Liver (tissue), 9 donors: ENCODE results near the gene PRODH. TPM values are rescaled to one million over a fixed set of nuclear protein-coding genes. Genes with fewer than 3 reads are reported as not detected.

Experiments
- DNase-seq: peaks from one replicate; pipeline ENCODE4 v3.0.0-alpha.2; 2017; ENCODE audit warnings: low spot score
- H3K27ac ChIP-seq, 2 donors: one replicate each; pipeline ENCODE4 v1.7.0; 2013; ENCODE audit warnings: inconsistent platforms in 2 of 2, low read length in 2 of 2, control low read depth in 1 of 2, low read depth in 1 of 2, mild to moderate bottlenecking in 1 of 2
- H3K27me3 ChIP-seq, 4 donors: one replicate each; pipeline versions ENCODE4 v1.6.1 to v1.7.0; 2013; ENCODE audit warnings: low read length in 3 of 4, inconsistent platforms in 1 of 4, mild to moderate bottlenecking in 1 of 4, moderate library complexity in 1 of 4; ENCODE audit not compliant: control insufficient read depth in 4 of 4, insufficient read depth in 4 of 4
- H3K36me3 ChIP-seq, 4 donors: one replicate each; pipeline versions ENCODE4 v1.6.1 to v1.7.0; 2013; ENCODE audit warnings: low read length in 3 of 4, mild to moderate bottlenecking in 3 of 4, low read depth in 1 of 4, moderate library complexity in 1 of 4; ENCODE audit not compliant: control insufficient read depth in 4 of 4, insufficient read depth in 3 of 4
- H3K4me1 ChIP-seq, 4 donors: one replicate each; pipeline versions ENCODE4 v1.6.1 to v1.7.0; 2013; ENCODE audit warnings: low read length in 3 of 4, mild to moderate bottlenecking in 3 of 4, moderate library complexity in 1 of 4; ENCODE audit not compliant: control insufficient read depth in 4 of 4, insufficient read depth in 4 of 4
- H3K4me3 ChIP-seq, 3 donors: one replicate each; pipeline versions ENCODE4 v1.6.1 to v1.7.0; 2013; ENCODE audit warnings: low read length in 3 of 3, control low read depth in 1 of 3, low read depth in 1 of 3, mild to moderate bottlenecking in 1 of 3
- H3K9ac ChIP-seq, 2 donors: one replicate each; pipeline ENCODE4 v1.7.0; 2013; ENCODE audit warnings: low read length in 2 of 2, mild to moderate bottlenecking in 2 of 2, moderate library complexity in 2 of 2, control low read depth in 1 of 2, low read depth in 1 of 2
- H3K9me3 ChIP-seq, 4 donors: one replicate each; pipeline versions ENCODE4 v1.6.1 to v1.7.0; 2013; ENCODE audit warnings: low read length in 3 of 4; ENCODE audit not compliant: control insufficient read depth in 4 of 4
- EGR1 ChIP-seq, 2 donors: IDR thresholded peaks; 2 replicates each; pipeline ENCODE4 v1.6.1; 2016 to 2018; ENCODE audit warnings: antibody characterized with exemption in 2 of 2, low read depth in 2 of 2
- FOXA1 ChIP-seq: IDR thresholded peaks from 2 replicates; pipeline ENCODE4 v1.6.1; 2016; ENCODE audit warnings: antibody characterized with exemption
- FOXA2 ChIP-seq: IDR thresholded peaks from 2 replicates; pipeline ENCODE4 v1.6.1; 2016; ENCODE audit warnings: antibody characterized with exemption
- GABPA ChIP-seq, 2 donors: IDR thresholded peaks in 1 of 2; conservative IDR thresholded peaks in 1 of 2; 2 replicates each; pipeline ENCODE4 v1.6.1; 2016; ENCODE audit warnings: antibody characterized with exemption in 2 of 2, mild to moderate bottlenecking in 1 of 2, moderate library complexity in 1 of 2
- HNF4A ChIP-seq, 2 donors: conservative IDR thresholded peaks; 2 replicates each; pipeline ENCODE4 v1.6.1; 2016; ENCODE audit warnings: antibody characterized with exemption in 2 of 2, mild to moderate bottlenecking in 2 of 2
- HNF4G ChIP-seq: IDR thresholded peaks from 2 replicates; pipeline ENCODE4 v1.6.1; 2016; ENCODE audit warnings: antibody characterized with exemption
- JUND ChIP-seq, 2 donors: IDR thresholded peaks; 2 replicates each; pipeline ENCODE4 v1.6.1; 2016; ENCODE audit warnings: antibody characterized with exemption in 2 of 2
- NR2F2 ChIP-seq: IDR thresholded peaks from 2 replicates; pipeline ENCODE4 v1.6.1; 2016; ENCODE audit warnings: antibody characterized with exemption
- RAD21 ChIP-seq, 2 donors: IDR thresholded peaks; 2 replicates each; pipeline ENCODE4 v1.6.1; 2016; ENCODE audit warnings: antibody characterized with exemption in 2 of 2, mild to moderate bottlenecking in 2 of 2
- RXRA ChIP-seq, 2 donors: IDR thresholded peaks; 2 replicates each; pipeline ENCODE4 v1.6.1; 2017 to 2018; ENCODE audit warnings: antibody characterized with exemption in 2 of 2, mild to moderate bottlenecking in 1 of 2
- SP1 ChIP-seq: IDR thresholded peaks from 2 replicates; pipeline ENCODE4 v1.6.1; 2018; ENCODE audit warnings: antibody characterized with exemption, mild to moderate bottlenecking
- TAF1 ChIP-seq: conservative IDR thresholded peaks from 2 replicates; pipeline ENCODE4 v1.6.1; 2016; ENCODE audit warnings: antibody characterized with exemption, mild to moderate bottlenecking
- YY1 ChIP-seq: IDR thresholded peaks from 2 replicates; pipeline ENCODE4 v1.6.1; 2016; ENCODE audit warnings: antibody characterized with exemption, mild to moderate bottlenecking
- WGBS: extraction: QIAGEN DNeasy Blood & Tissue Kit; methylation state at CpG from one replicate; pipeline ENCODE4 v1.1.7; 2013; 5-methylcytosine and 5-hydroxymethylcytosine counted together
- polyA plus RNA-seq, 2 donors: library from polyadenylated mRNA; stranded (reverse) in 1 of 2; unstranded in 1 of 2; fragments of 200-250 nt in 1 of 2; fragments of >200 nt in 1 of 2; fragmentation: Nextera tagmentation in 1 of 2; extraction: Ambion mirVana in 1 of 2; gene quantifications; one replicate each; pipeline versions ENCODE4 v1.2.1 to v1.2.3, GENCODE V29; 2013 to 2015
- total RNA-seq, 2 donors: library from RNA; depleted of rRNA; stranded (reverse); fragments of >200 nt; gene quantifications; one replicate each; pipeline ENCODE4 v1.2.3, GENCODE V29; 2014
- TF ChIP-seq, protein P1 (sequence below): IDR thresholded peaks from 2 replicates; pipeline ENCODE4 v1.6.1; 2016; ENCODE audit warnings: antibody characterized with exemption
- TF ChIP-seq, protein P2 (sequence below): IDR thresholded peaks from 2 replicates; pipeline ENCODE4 v1.6.1; 2016; ENCODE audit warnings: antibody characterized with exemption, mild to moderate bottlenecking
- TF ChIP-seq, protein P3 (sequence below): IDR thresholded peaks from 2 replicates; pipeline ENCODE4 v1.6.1; 2016; ENCODE audit warnings: antibody characterized with exemption
- TF ChIP-seq, protein P4 (sequence below): IDR thresholded peaks from 2 replicates; pipeline ENCODE4 v1.6.1; 2016; ENCODE audit warnings: antibody characterized with exemption
- TF ChIP-seq, protein P5 (sequence below): fragments of 150-350 bp; IDR thresholded peaks from 2 replicates; pipeline ENCODE4 v1.5.1; 2017; ENCODE audit warnings: improper control_type of control experiment, low read depth, low read length; ENCODE audit not compliant: missing input control
- donor health status: healthy.
- donor health status: healthy.
- donor health status: healthy.
- donor health status: healthy.
- donor health status: healthy.

PRODH gene
- total and polyA plus RNA-seq, 4 donors = 1.2 to 4.1 (median 1.6) TPM; not detected in 1

DNA sequence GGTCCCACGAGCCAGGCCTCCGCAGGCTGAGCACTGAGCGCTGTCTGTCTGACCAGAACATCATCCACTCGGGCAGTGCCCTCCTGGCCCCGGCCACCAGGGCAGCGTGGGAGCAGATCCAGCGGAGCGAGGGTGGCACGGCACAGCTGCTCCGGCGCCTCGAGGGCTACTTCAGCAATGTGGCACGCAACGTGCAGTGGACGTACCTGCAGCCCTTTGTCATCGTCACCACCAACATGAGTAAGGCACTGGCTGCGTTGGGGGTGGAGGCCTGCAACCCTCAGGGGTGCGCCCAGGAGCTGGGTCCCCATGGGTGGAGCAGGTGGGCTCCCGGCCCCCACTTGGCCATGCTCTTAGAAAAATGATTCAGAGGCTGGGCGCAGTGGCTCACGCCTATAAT lies 49.7 kb upstream of the PRODH start:
- no peak overlapping the region for H3K27ac ChIP-seq
- H3K4me1 ChIP-seq = no peaks in the 10 kb centered on the region
- TF ChIP-seq, protein P1, sequence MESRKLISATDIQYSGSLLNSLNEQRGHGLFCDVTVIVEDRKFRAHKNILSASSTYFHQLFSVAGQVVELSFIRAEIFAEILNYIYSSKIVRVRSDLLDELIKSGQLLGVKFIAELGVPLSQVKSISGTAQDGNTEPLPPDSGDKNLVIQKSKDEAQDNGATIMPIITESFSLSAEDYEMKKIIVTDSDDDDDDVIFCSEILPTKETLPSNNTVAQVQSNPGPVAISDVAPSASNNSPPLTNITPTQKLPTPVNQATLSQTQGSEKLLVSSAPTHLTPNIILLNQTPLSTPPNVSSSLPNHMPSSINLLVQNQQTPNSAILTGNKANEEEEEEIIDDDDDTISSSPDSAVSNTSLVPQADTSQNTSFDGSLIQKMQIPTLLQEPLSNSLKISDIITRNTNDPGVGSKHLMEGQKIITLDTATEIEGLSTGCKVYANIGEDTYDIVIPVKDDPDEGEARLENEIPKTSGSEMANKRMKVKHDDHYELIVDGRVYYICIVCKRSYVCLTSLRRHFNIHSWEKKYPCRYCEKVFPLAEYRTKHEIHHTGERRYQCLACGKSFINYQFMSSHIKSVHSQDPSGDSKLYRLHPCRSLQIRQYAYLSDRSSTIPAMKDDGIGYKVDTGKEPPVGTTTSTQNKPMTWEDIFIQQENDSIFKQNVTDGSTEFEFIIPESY = no peak
- TF ChIP-seq EGR1 (IDR thresholded peaks at IDR 0.05; ENCODE audit: low read depth in 2 of 2) (no peak), FOXA1 (no peak), SP1 (no peak), FOXA2 (no peak), GABPA (IDR thresholded peaks at IDR 0.05 in 1 of 2, conservative IDR thresholded peaks at IDR 0.05 in 1 of 2) (no peak)
- 89% methylated on average over 21 of the region's 21 CpGs for WGBS
- no peaks in the 10 kb centered on the region for H3K9me3 ChIP-seq
- H3K9ac ChIP-seq = no peak overlapping the region
- H3K4me3 ChIP-seq = no peak overlapping the region
- H3K27me3 ChIP-seq = no peaks in the 10 kb centered on the region
- no peaks in the 10 kb centered on the region for H3K36me3 ChIP-seq
- no peak for DNase-seq

DNA sequence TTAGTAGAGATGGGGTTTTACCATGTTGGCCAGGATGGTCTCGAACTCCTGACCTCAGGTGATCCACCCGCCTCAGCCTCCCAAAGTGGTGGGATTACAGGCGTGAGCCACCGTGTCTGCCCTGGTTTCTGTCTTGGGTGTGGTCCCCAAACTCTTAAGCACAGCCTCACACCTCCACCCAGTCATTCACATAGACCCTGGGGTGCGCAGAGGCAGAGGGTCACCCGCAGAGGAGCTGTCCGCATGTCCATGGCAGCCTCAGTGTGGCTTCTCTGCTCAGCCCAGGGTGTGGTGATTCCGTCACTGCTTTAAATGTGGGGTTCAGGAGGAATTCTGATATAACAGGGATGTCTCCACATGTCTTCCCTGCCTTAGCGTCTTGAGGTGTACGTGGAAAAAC lies 48.5 kb upstream of the PRODH start:
- 87% methylated on average over 10 of the region's 10 CpGs for WGBS
- H3K4me3 ChIP-seq = no peak overlapping the region
- H3K36me3 ChIP-seq = no peaks in the 10 kb centered on the region
- no peak for DNase-seq
- H3K27ac ChIP-seq = no peak overlapping the region
- TF ChIP-seq HNF4G (no peak), RXRA (IDR thresholded peaks at IDR 0.05) (no peak), FOXA2 (no peak), EGR1 (IDR thresholded peaks at IDR 0.05; ENCODE audit: low read depth in 2 of 2) (no peak), FOXA1 (no peak), YY1 (no peak), JUND (IDR thresholded peaks at IDR 0.05) (no peak), HNF4A (conservative IDR thresholded peaks at IDR 0.05) (no peak), TAF1 (no peak), RAD21 (IDR thresholded peaks at IDR 0.05) (no peak), NR2F2 (no peak)
- TF ChIP-seq, protein P1 = no peak
- TF ChIP-seq, protein P2, sequence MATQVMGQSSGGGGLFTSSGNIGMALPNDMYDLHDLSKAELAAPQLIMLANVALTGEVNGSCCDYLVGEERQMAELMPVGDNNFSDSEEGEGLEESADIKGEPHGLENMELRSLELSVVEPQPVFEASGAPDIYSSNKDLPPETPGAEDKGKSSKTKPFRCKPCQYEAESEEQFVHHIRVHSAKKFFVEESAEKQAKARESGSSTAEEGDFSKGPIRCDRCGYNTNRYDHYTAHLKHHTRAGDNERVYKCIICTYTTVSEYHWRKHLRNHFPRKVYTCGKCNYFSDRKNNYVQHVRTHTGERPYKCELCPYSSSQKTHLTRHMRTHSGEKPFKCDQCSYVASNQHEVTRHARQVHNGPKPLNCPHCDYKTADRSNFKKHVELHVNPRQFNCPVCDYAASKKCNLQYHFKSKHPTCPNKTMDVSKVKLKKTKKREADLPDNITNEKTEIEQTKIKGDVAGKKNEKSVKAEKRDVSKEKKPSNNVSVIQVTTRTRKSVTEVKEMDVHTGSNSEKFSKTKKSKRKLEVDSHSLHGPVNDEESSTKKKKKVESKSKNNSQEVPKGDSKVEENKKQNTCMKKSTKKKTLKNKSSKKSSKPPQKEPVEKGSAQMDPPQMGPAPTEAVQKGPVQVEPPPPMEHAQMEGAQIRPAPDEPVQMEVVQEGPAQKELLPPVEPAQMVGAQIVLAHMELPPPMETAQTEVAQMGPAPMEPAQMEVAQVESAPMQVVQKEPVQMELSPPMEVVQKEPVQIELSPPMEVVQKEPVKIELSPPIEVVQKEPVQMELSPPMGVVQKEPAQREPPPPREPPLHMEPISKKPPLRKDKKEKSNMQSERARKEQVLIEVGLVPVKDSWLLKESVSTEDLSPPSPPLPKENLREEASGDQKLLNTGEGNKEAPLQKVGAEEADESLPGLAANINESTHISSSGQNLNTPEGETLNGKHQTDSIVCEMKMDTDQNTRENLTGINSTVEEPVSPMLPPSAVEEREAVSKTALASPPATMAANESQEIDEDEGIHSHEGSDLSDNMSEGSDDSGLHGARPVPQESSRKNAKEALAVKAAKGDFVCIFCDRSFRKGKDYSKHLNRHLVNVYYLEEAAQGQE = no peak
- TF ChIP-seq, protein P3, sequence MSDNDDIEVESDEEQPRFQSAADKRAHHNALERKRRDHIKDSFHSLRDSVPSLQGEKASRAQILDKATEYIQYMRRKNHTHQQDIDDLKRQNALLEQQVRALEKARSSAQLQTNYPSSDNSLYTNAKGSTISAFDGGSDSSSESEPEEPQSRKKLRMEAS = no peak
- TF ChIP-seq, protein P4, sequence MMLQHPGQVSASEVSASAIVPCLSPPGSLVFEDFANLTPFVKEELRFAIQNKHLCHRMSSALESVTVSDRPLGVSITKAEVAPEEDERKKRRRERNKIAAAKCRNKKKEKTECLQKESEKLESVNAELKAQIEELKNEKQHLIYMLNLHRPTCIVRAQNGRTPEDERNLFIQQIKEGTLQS = no peak
- TF ChIP-seq, protein P5, sequence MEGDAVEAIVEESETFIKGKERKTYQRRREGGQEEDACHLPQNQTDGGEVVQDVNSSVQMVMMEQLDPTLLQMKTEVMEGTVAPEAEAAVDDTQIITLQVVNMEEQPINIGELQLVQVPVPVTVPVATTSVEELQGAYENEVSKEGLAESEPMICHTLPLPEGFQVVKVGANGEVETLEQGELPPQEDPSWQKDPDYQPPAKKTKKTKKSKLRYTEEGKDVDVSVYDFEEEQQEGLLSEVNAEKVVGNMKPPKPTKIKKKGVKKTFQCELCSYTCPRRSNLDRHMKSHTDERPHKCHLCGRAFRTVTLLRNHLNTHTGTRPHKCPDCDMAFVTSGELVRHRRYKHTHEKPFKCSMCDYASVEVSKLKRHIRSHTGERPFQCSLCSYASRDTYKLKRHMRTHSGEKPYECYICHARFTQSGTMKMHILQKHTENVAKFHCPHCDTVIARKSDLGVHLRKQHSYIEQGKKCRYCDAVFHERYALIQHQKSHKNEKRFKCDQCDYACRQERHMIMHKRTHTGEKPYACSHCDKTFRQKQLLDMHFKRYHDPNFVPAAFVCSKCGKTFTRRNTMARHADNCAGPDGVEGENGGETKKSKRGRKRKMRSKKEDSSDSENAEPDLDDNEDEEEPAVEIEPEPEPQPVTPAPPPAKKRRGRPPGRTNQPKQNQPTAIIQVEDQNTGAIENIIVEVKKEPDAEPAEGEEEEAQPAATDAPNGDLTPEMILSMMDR = no peak
- H3K9ac ChIP-seq = no peak overlapping the region
- H3K9me3 ChIP-seq = no peaks in the 10 kb centered on the region
- H3K27me3 ChIP-seq = no peaks in the 10 kb centered on the region
- H3K4me1 ChIP-seq = peaks cover 0 to 5% (median 0%) of the 10 kb centered on the region in 4 donors
